ENCODE results near the gene RNF213.

RNF213 gene

DNA sequence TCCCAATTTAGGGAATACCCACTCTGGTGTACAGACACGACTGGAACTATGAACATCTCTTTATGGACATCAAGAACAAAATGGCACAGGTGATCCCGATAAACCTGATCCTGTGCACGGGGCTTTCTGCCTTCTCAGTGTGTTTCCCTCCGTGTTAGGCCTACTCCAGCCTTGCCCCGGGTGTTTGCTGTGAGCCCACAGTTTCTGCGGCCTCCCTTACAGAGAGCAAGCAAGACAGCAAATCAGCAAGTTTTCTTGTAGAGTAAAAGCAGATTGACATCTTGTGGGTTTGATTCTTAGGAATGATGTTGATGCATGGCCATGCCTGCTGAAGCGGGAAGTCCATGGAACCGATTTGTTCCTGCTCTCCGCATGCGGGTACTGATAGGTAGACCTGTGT lies 127.9 kb downstream of the RNF213 start:
- Histone ChIP-seq H3K36me3 (ENCODE audit: insufficient read depth, low read length) (peaks cover 53% of the 10 kb centered on the region; the same call in 1 of the 2 replicates), H3K4me2 (ENCODE audit: low read depth, low read length, poor library complexity, severe bottlenecking) (no peak overlapping the region), H2AFZ (ENCODE audit: low read length) (no peak overlapping the region), H3K27me3 (ENCODE audit: insufficient read depth, low read length, poor library complexity, severe bottlenecking) (no peaks in the 10 kb centered on the region), H3K79me2 (ENCODE audit: insufficient read depth, low read length) (no peaks in the 10 kb centered on the region), H4K20me1 (ENCODE audit: insufficient read depth, low read length, poor library complexity, severe bottlenecking) (peaks cover under 1% of the 10 kb centered on the region), H3K4me3 (ENCODE audit: low read length, poor library complexity, severe bottlenecking) (no peak overlapping the region), H3K9me3 (ENCODE audit: insufficient read depth, low read depth, low read length) (no peaks in the 10 kb centered on the region), H3K9ac (ENCODE audit: low read depth, low read length, poor library complexity, severe bottlenecking) (no peak overlapping the region), H3F3A (ENCODE audit: low read depth) (no peaks in the 10 kb centered on the region), H3K9me2 (replicated peaks; ENCODE audit: low read depth, low read length) (no peaks in the 10 kb centered on the region), H3K4me1 (ENCODE audit: insufficient read depth, low read length, poor library complexity, severe bottlenecking) (no peaks in the 10 kb centered on the region)
- TF ChIP-seq EZH2phosphoT487 (IDR thresholded peaks at IDR 0.05; ENCODE audit: borderline replicate concordance), result no peak
- TF ChIP-seq, protein P1, sequence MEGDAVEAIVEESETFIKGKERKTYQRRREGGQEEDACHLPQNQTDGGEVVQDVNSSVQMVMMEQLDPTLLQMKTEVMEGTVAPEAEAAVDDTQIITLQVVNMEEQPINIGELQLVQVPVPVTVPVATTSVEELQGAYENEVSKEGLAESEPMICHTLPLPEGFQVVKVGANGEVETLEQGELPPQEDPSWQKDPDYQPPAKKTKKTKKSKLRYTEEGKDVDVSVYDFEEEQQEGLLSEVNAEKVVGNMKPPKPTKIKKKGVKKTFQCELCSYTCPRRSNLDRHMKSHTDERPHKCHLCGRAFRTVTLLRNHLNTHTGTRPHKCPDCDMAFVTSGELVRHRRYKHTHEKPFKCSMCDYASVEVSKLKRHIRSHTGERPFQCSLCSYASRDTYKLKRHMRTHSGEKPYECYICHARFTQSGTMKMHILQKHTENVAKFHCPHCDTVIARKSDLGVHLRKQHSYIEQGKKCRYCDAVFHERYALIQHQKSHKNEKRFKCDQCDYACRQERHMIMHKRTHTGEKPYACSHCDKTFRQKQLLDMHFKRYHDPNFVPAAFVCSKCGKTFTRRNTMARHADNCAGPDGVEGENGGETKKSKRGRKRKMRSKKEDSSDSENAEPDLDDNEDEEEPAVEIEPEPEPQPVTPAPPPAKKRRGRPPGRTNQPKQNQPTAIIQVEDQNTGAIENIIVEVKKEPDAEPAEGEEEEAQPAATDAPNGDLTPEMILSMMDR (conservative IDR thresholded peaks at IDR 0.05; ENCODE audit: low read length), result no peak

DNA sequence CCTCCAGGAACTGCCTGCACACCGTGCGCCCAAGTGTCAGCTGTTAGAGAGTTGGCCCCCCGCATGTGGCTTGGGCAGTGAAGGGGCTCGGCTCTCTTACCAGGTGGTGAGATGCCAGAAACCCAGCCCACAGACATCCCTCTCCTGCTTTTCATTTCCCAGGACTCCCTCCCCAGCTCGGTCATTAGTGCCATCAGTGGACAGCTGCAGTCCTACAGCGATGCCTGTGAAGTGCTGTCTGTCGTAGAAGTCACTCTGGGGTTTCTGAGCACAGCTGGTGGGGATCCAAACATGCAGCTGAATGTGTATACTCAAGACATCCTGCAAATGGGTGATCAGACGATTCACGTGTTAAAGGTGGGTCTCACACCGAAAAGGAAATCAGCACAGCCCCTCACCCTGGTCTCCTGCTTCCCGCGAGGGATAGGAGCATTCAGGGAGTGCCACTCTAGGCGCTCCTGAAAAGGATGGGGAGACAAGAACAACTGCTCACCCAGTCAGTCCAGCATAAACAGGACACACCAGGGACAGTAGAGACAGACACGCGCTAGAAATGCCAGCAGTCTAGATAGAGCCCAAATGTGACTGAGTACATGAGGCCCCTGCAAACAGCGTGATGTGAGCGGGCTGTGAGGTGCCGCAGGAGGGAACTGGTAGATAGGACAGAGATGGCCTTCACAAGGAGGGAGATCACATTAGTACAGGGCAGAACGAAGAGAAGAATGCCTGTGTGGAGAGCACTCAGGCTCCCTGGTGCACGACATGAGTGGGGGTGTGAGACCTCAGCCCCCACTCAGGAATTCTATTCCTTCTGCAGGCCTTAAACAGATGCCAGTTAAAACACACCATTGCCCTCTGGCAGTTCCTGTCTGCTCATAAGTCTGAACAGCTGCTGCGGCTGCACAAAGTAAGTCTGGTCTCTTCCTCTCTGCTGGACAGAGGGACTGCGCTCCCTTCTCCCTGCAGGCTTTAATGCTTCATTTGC lies 128.7 kb downstream of the RNF213 start:
- H4K20me1 ChIP-seq (ENCODE audit: insufficient read depth, low read length, poor library complexity, severe bottlenecking), result no peaks in the 10 kb centered on the region
- H3K4me3 ChIP-seq (ENCODE audit: low read length, poor library complexity, severe bottlenecking), result no peak overlapping the region
- H3K9me3 ChIP-seq (ENCODE audit: insufficient read depth, low read depth, low read length), result no peaks in the 10 kb centered on the region
- no peak overlapping the region for H3K9ac ChIP-seq (ENCODE audit: low read depth, low read length, poor library complexity, severe bottlenecking)
- no peaks in the 10 kb centered on the region for H3K27me3 ChIP-seq (ENCODE audit: insufficient read depth, low read length, poor library complexity, severe bottlenecking)
- H3K79me2 ChIP-seq (ENCODE audit: insufficient read depth, low read length), result no peaks in the 10 kb centered on the region
- TF ChIP-seq, protein P1 (conservative IDR thresholded peaks at IDR 0.05; ENCODE audit: low read length), result no peak
- no peak for TF ChIP-seq EZH2phosphoT487 (IDR thresholded peaks at IDR 0.05; ENCODE audit: borderline replicate concordance)
- H3K4me1 ChIP-seq (ENCODE audit: insufficient read depth, low read length, poor library complexity, severe bottlenecking), result no peaks in the 10 kb centered on the region
- H3K9me2 ChIP-seq (replicated peaks; ENCODE audit: low read depth, low read length), result no peaks in the 10 kb centered on the region
- H3K4me2 ChIP-seq (ENCODE audit: low read depth, low read length, poor library complexity, severe bottlenecking), result no peak overlapping the region
- H2AFZ ChIP-seq (ENCODE audit: low read length), result no peak overlapping the region
- H3F3A ChIP-seq (ENCODE audit: low read depth), result no peaks in the 10 kb centered on the region
- peaks cover 51% of the 10 kb centered on the region; the same call in 1 of the 2 replicates for H3K36me3 ChIP-seq (ENCODE audit: insufficient read depth, low read length)

DNA sequence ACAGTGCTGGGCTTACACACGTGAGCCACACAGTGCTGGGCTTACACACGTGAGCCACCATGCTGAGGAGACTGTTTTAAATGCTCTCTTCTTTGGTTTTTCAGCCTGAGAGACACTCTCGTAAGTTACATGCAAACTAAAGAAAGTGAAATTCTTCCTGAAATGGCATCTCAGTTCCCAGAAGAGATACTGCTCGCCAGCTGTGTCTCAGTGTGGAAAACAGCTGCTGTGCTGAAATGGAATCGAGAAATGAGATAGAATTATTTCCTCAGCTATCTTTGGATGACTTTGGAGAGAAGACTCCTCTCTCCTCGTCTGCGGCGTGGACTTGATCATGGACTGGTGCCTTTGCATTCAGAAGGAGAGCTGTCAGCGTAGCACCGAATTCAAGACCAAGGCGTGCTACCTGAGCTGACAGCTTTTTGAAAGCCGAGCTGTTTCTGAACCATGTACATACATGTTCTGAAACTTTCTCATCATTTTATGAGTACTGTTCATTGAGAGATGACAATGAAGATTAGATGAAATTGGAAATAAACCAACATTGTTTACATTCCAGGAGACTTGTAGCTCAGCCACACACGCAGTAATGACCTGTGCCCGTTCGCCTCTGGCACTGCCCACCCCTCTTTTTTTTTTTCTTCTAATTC lies 132.7 kb downstream of the RNF213 start:
- H3K9ac ChIP-seq (ENCODE audit: low read depth, low read length, poor library complexity, severe bottlenecking), result no peak overlapping the region
- H3K79me2 ChIP-seq (ENCODE audit: insufficient read depth, low read length), result no peaks in the 10 kb centered on the region
- no peaks in the 10 kb centered on the region for H4K20me1 ChIP-seq (ENCODE audit: insufficient read depth, low read length, poor library complexity, severe bottlenecking)
- H3K9me3 ChIP-seq (ENCODE audit: insufficient read depth, low read depth, low read length), result no peaks in the 10 kb centered on the region
- no peaks in the 10 kb centered on the region for H3K27me3 ChIP-seq (ENCODE audit: insufficient read depth, low read length, poor library complexity, severe bottlenecking)
- H3K4me3 ChIP-seq (ENCODE audit: low read length, poor library complexity, severe bottlenecking), result no peak overlapping the region
- TF ChIP-seq, protein P1 (conservative IDR thresholded peaks at IDR 0.05; ENCODE audit: low read length), result no peak
- no peak for TF ChIP-seq EZH2phosphoT487 (IDR thresholded peaks at IDR 0.05; ENCODE audit: borderline replicate concordance)
- H3K4me1 ChIP-seq (ENCODE audit: insufficient read depth, low read length, poor library complexity, severe bottlenecking), result no peaks in the 10 kb centered on the region
- H3F3A ChIP-seq (ENCODE audit: low read depth), result no peaks in the 10 kb centered on the region
- no peaks in the 10 kb centered on the region for H3K9me2 ChIP-seq (replicated peaks; ENCODE audit: low read depth, low read length)
- H3K36me3 ChIP-seq (ENCODE audit: insufficient read depth, low read length), result peaks cover 29% of the 10 kb centered on the region; the same call in 1 of the 2 replicates
- no peak overlapping the region for H3K4me2 ChIP-seq (ENCODE audit: low read depth, low read length, poor library complexity, severe bottlenecking)
- no peak overlapping the region for H2AFZ ChIP-seq (ENCODE audit: low read length)
